GM12892 (cell line): ENCODE measurements around the gene DKK3.

Experiments used
- POLR2A ChIP-seq: IDR thresholded peaks from 2 replicates; pipeline ENCODE4 v1.6.1; 2011; ENCODE audit warnings: low read depth, low read length, control low read depth
- POLR2AphosphoS5 ChIP-seq: IDR thresholded peaks from 2 replicates; pipeline ENCODE4 v1.6.1; 2011; ENCODE audit warnings: low read depth, low read length, control low read depth
- TAF1 ChIP-seq: IDR thresholded peaks from 2 replicates; pipeline ENCODE4 v1.6.1; 2011; ENCODE audit warnings: low read depth, mild to moderate bottlenecking, control low read depth, low read length, borderline replicate concordance

DNA sequence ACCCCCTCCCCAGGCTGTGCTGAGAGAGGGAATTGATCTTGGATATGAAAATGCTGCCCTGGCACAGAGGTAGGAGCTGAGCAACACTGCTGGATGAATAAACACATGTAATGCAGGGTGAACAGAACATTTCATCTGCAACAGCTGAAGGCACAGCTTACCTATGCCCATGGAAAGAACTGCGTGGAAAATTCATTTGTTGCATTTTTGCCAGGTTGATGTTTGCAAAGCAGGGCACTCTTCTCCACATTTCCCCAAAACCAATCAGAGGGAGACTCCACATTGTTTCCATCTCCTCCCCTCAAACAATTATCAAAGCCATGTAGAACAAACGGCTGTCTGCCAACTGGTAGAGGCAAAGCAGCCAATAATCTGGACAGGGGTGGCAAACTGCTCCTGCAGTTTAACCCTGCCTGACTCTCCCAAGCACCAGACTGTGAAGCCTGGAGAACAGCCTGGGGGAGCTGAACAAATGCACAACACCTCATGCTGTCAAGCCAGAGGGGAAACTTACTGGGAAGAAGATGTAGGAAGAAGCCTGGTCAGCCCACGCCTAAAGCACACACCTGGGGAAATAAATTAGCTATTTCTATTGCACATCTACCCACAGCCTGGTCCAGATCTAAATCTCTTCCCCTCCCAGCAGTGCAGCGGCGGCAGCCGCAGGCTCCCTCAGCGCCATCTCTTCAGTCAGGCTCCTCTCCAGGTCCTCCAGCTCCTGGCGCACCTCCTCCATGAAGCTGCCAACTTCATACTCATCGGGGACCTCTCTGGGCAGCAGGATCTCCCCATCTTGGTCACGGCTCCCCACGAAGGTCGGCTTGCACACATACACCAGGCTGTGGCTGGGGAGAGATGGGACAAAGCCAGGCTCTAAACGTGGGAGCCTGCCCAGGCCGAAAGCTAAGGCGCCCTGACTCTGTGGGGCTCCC lies 44.3 kb downstream of the DKK3 start:
- TF ChIP-seq POLR2A (no peak), POLR2AphosphoS5 (no peak), TAF1 (no peak)
